ENCODE data around the gene TRPC3.

The TRPC3 gene

GRCh38 chr4:121873604-121874003, 78.3 kb downstream of the TRPC3 start:
- DNase-seq (ENCODE audit: low spot score): no peak

- DNase-seq (ENCODE audit: low spot score): peak; percentile 97
These were observed 81.7 kb downstream of the TRPC3 start, which contains the start of gene BBS7 for GRCh38 chr4:121869841-121870822. Gene BBS7, minus strand, starts transcription at chr4:121870474. Its CDS starts 161 bp downstream, at chr4:121870313.

GRCh38 chr4:121863799-121864198, 88.1 kb downstream of the TRPC3 start:
- DNase-seq (ENCODE audit: low spot score): no peak

- no peak for DNase-seq (ENCODE audit: low spot score)
These were observed 90.4 kb downstream of the TRPC3 start for GRCh38 chr4:121861426-121861825.

GRCh38 chr4:121860121-121860520, 91.7 kb downstream of the TRPC3 start:
- DNase-seq (ENCODE audit: low spot score): no peak

GRCh38 chr4:121851354-121851753, 100.5 kb downstream of the TRPC3 start:
- no peak for DNase-seq (ENCODE audit: low spot score)

- DNase-seq (ENCODE audit: low spot score): no peak
These were observed 105.2 kb downstream of the TRPC3 start for GRCh38 chr4:121846662-121847061.

GRCh38 chr4:121842862-121843261, 109.0 kb downstream of the TRPC3 start:
- DNase-seq (ENCODE audit: low spot score): no peak

GRCh38 chr4:121838136-121838535, 113.7 kb downstream of the TRPC3 start:
- DNase-seq (ENCODE audit: low spot score): no peak

GRCh38 chr4:121829511-121829910, 122.3 kb downstream of the TRPC3 start:
- DNase-seq (ENCODE audit: low spot score): no peak
